ENCODE data around the gene ULK4.

DNA sequence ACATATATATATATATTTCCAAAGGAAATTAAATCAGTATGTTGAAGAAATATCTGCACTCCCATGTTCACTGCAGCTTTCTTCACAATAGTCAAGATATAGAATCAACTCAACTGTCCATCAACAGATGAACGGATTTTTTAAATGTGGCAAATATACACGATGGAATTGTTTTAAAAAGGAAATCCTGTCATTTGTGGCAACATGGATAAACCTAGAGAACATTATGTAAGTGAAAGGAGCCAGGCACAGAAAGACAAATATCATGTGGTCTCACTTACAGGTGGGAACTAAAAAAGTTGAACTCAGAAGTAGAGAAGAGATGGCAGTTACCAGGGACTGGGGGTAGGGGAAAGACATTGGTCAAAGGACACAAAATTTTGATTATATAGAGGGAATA, 253.7 kb downstream of the ULK4 start:
- TF ChIP-seq POLR2A (IDR thresholded peaks at IDR 0.05) (no peak), POLR2AphosphoS5 (IDR thresholded peaks at IDR 0.05) (no peak), EP300 (IDR thresholded peaks at IDR 0.05) (no peak)
- TF ChIP-seq, protein P1, sequence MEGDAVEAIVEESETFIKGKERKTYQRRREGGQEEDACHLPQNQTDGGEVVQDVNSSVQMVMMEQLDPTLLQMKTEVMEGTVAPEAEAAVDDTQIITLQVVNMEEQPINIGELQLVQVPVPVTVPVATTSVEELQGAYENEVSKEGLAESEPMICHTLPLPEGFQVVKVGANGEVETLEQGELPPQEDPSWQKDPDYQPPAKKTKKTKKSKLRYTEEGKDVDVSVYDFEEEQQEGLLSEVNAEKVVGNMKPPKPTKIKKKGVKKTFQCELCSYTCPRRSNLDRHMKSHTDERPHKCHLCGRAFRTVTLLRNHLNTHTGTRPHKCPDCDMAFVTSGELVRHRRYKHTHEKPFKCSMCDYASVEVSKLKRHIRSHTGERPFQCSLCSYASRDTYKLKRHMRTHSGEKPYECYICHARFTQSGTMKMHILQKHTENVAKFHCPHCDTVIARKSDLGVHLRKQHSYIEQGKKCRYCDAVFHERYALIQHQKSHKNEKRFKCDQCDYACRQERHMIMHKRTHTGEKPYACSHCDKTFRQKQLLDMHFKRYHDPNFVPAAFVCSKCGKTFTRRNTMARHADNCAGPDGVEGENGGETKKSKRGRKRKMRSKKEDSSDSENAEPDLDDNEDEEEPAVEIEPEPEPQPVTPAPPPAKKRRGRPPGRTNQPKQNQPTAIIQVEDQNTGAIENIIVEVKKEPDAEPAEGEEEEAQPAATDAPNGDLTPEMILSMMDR (IDR thresholded peaks at IDR 0.05) = no peak
